Measurements from ENCODE around the gene DNAH11. TPM values are rescaled to one million over a fixed set of nuclear protein-coding genes. Genes with fewer than 3 reads are reported as not detected.

The DNAH11 gene
- total and polyA plus RNA-seq, 2 donors (not counting 1 experiment from before 2014, with no cell fraction given): 0.33 to 0.34 TPM

DNA sequence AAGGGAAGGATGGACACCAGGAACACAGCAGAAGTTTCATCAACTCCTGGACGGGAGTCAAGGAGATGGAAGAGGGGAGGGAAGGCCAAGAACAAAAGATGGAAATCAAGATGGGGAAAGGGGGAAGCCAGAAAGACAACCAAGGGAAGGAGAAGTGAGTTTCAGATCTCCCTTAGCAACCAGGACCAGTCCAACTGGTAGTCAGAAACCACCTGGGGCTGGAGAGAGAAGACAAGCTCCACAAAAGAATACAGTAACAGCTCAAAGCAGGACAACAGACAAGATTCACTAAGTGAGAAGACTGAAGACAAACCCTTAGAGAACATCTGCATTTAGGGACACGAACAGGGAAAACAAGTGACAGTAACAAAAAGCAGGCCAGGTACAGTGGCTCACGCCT is 372.3 kb downstream of the DNAH11 start:
- H3K4me1 ChIP-seq (ENCODE audit: control insufficient read depth, extremely low read depth, insufficient read depth, low read length): peaks cover 2% of the 10 kb centered on the region
- no peaks in the 10 kb centered on the region for H3K79me2 ChIP-seq (ENCODE audit: control insufficient read depth, insufficient read depth, low read length)
- no peak overlapping the region for H3K4me3 ChIP-seq (replicated peaks in 1 of 4; ENCODE audit: control extremely low read depth in 1 of 4, insufficient read depth in 1 of 4, low read depth in 3 of 4, low read length in 4 of 4)
- H3K9ac ChIP-seq (ENCODE audit: insufficient read depth, low read length): no peak overlapping the region
- no peaks in the 10 kb centered on the region for H3K27me3 ChIP-seq (ENCODE audit: control insufficient read depth, insufficient read depth, low read length)
- TF ChIP-seq EZH2 (IDR thresholded peaks at IDR 0.05; ENCODE audit: low read length, missing control alignments): no peak
- TF ChIP-seq, protein P1, sequence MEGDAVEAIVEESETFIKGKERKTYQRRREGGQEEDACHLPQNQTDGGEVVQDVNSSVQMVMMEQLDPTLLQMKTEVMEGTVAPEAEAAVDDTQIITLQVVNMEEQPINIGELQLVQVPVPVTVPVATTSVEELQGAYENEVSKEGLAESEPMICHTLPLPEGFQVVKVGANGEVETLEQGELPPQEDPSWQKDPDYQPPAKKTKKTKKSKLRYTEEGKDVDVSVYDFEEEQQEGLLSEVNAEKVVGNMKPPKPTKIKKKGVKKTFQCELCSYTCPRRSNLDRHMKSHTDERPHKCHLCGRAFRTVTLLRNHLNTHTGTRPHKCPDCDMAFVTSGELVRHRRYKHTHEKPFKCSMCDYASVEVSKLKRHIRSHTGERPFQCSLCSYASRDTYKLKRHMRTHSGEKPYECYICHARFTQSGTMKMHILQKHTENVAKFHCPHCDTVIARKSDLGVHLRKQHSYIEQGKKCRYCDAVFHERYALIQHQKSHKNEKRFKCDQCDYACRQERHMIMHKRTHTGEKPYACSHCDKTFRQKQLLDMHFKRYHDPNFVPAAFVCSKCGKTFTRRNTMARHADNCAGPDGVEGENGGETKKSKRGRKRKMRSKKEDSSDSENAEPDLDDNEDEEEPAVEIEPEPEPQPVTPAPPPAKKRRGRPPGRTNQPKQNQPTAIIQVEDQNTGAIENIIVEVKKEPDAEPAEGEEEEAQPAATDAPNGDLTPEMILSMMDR (conservative IDR thresholded peaks at IDR 0.05 in 1 of 2, IDR thresholded peaks at IDR 0.05 in 1 of 2; ENCODE audit: low read depth in 1 of 2, low read length in 2 of 2): no peak
- no peak overlapping the region for H3K27ac ChIP-seq (ENCODE audit: insufficient read depth, low read length)
- H3K9me3 ChIP-seq (ENCODE audit: control insufficient read depth, insufficient read depth, low read depth, low read length): no peaks in the 10 kb centered on the region
- no peaks in the 10 kb centered on the region for H4K20me1 ChIP-seq (ENCODE audit: control insufficient read depth, extremely low read depth, insufficient read depth, low read length)
- H3K36me3 ChIP-seq (ENCODE audit: control insufficient read depth, insufficient read depth, low read length): no peaks in the 10 kb centered on the region
- H2AFZ ChIP-seq (ENCODE audit: low read length): no peak overlapping the region
- no peak overlapping the region for H3K4me2 ChIP-seq (ENCODE audit: extremely low read depth, insufficient read depth, low read length)
- no peak for DNase-seq (ENCODE audit: low read depth in 2 of 2)

DNA sequence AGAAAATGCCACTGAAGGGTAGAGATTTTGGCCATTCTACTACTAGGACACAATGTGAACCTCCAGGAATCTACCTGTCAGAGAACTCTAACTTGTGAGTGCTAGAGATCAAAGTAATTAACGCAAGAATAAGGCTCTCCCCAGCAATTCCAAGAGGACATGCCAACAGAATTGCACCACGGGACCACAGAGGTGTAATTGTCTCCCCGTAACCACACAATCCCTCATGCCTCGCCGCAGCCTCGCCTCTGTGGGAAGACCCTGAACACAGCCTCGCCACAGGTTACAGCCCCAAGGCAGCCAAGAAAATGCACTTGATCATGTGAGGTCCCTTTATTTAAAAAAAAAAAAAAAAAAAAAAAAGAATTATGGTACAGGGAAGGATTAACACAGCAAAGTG is 373.3 kb downstream of the DNAH11 start:
- Histone ChIP-seq H3K4me2 (ENCODE audit: extremely low read depth, insufficient read depth, low read length) (no peak overlapping the region), H4K20me1 (ENCODE audit: control insufficient read depth, extremely low read depth, insufficient read depth, low read length) (no peaks in the 10 kb centered on the region), H2AFZ (ENCODE audit: low read length) (no peak overlapping the region), H3K9me3 (ENCODE audit: control insufficient read depth, insufficient read depth, low read depth, low read length) (no peaks in the 10 kb centered on the region), H3K79me2 (ENCODE audit: control insufficient read depth, insufficient read depth, low read length) (no peaks in the 10 kb centered on the region), H3K4me3 (replicated peaks in 1 of 4; ENCODE audit: control extremely low read depth in 1 of 4, insufficient read depth in 1 of 4, low read depth in 3 of 4, low read length in 4 of 4) (no peak overlapping the region), H3K27ac (ENCODE audit: insufficient read depth, low read length) (no peak overlapping the region), H3K4me1 (ENCODE audit: control insufficient read depth, extremely low read depth, insufficient read depth, low read length) (peaks cover 2% of the 10 kb centered on the region), H3K9ac (ENCODE audit: insufficient read depth, low read length) (no peak overlapping the region), H3K36me3 (ENCODE audit: control insufficient read depth, insufficient read depth, low read length) (no peaks in the 10 kb centered on the region), H3K27me3 (ENCODE audit: control insufficient read depth, insufficient read depth, low read length) (no peaks in the 10 kb centered on the region)
- TF ChIP-seq, protein P1 (conservative IDR thresholded peaks at IDR 0.05 in 1 of 2, IDR thresholded peaks at IDR 0.05 in 1 of 2; ENCODE audit: low read depth in 1 of 2, low read length in 2 of 2): no peak
- no peak for TF ChIP-seq EZH2 (IDR thresholded peaks at IDR 0.05; ENCODE audit: low read length, missing control alignments)
- DNase-seq (ENCODE audit: low read depth in 2 of 2): no peak

DNA sequence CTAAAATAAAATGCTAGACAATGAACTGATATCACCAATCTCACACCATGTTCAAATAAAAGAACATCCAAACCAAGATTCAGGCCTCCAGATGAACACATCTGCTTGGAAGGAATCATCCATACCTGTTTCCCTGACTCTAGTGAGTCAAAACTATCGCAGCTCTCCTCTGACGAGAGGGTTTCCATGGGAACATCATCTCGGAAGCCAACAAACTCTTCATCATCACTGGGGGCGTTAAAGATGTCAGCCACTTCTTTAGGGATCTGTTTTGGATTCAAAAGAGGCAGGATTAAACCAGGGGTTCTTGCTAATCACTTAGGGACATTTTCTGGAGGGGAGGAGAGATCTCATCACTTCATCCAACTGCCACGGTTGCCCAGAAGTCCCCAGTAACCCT is 373.8 kb downstream of the DNAH11 start:
- Histone ChIP-seq H3K36me3 (ENCODE audit: control insufficient read depth, insufficient read depth, low read length) (no peaks in the 10 kb centered on the region), H4K20me1 (ENCODE audit: control insufficient read depth, extremely low read depth, insufficient read depth, low read length) (no peaks in the 10 kb centered on the region), H3K27ac (ENCODE audit: insufficient read depth, low read length) (no peak overlapping the region), H3K27me3 (ENCODE audit: control insufficient read depth, insufficient read depth, low read length) (no peaks in the 10 kb centered on the region), H3K9me3 (ENCODE audit: control insufficient read depth, insufficient read depth, low read depth, low read length) (no peaks in the 10 kb centered on the region), H2AFZ (ENCODE audit: low read length) (no peak overlapping the region), H3K79me2 (ENCODE audit: control insufficient read depth, insufficient read depth, low read length) (no peaks in the 10 kb centered on the region), H3K4me1 (ENCODE audit: control insufficient read depth, extremely low read depth, insufficient read depth, low read length) (peaks cover 2% of the 10 kb centered on the region), H3K4me3 (replicated peaks in 1 of 4; ENCODE audit: control extremely low read depth in 1 of 4, insufficient read depth in 1 of 4, low read depth in 3 of 4, low read length in 4 of 4) (no peak overlapping the region), H3K9ac (ENCODE audit: insufficient read depth, low read length) (no peak overlapping the region), H3K4me2 (ENCODE audit: extremely low read depth, insufficient read depth, low read length) (no peak overlapping the region)
- TF ChIP-seq EZH2 (IDR thresholded peaks at IDR 0.05; ENCODE audit: low read length, missing control alignments): no peak
- TF ChIP-seq, protein P1 (conservative IDR thresholded peaks at IDR 0.05 in 1 of 2, IDR thresholded peaks at IDR 0.05 in 1 of 2; ENCODE audit: low read depth in 1 of 2, low read length in 2 of 2): no peak
- DNase-seq (ENCODE audit: low read depth in 2 of 2): no peak

Data from fibroblast of lung (primary cell).